ENCODE measurements around the gene TSPAN9. TPM values are rescaled to one million over a fixed set of nuclear protein-coding genes. Genes with fewer than 3 reads are reported as not detected.

Gene TSPAN9
- polyA plus RNA-seq, 2 of the 4 experiments (the other 2 are of a cell fraction), result 12.4 to 16.1 TPM

DNA sequence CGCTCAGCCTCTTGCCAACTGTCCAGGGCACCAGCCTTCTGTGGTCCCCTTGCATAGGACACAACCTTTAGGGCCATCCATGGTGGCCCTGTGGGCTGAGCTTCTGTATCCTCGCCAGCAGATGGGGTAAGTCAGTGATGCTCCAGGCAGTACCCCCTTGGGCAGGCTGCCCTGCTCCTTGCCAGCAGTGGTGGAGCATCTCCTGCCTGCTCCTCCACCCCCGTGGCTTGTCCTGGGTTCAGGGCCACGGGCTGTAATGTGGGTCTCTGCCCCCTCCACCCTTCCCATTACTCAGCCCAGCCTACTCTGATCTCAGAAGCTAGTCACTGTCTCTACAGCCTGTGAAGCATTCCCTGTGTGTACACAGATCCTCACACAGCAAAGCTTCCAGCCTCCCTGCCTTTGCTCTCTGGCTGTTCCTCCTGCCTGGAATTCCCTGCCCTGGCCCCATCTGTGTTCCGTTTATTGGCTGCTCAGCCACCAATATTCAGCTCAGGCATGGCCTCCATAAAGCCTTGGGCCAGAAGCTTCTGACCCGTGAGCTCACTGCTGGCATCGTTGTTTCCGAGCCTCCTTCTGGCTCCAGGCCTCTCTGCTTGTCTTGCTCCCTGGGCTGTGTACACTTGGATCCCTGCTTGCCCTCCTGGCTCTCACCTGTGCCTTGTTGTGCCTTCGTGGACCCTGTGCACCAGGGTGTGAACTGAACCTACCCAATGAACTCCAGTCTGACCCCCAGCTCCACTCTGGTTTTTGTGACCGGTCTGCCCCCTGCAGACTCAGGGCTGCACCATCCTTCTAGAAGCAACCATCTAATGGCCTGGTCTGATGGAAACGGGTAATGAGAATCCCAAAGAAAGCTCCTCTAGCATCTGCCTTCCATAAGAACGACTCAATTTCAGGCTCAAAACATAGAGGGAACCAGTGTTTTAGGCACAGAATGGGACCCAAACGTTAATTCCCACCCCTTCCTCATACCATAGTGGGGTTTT lies 236.8 kb downstream of the TSPAN9 start:
- Histone ChIP-seq H3K4me3 (no peak overlapping the region), H3K4me2 (no peak overlapping the region), H3K9me3 (no peaks in the 10 kb centered on the region), H3K4me1 (no peaks in the 10 kb centered on the region), H3K27ac (no peak overlapping the region)
- DNase-seq (ENCODE audit: low read depth in 1 of 2, low spot score in 1 of 2) (peak; percentile 52 to 55), FAIRE-seq (no peak), ATAC-seq (peak; percentile 79 to 92)
- ChIA-PET CTCF (interaction anchor here (0.6 to 11.2 kb wide), 21 partner anchors 10 to 963 kb away, joined by 3 to 147 read pairs (median 4); no protein-coding TSS in a partner anchor), POLR2A (interaction anchor here (1.0 kb wide), 1 partner anchor 14 kb away, joined by 3 read pairs; no protein-coding TSS in a partner anchor)
- 32% methylated on average over 12 of the region's 13 CpGs for WGBS (ENCODE audit: missing lambda C conversion rate)
- TF ChIP-seq EP300 (IDR thresholded peaks at IDR 0.05) (no peak), FOSB (CRISPR knock-in tag; IDR thresholded peaks at IDR 0.05) (no peak), SMC3 (IDR thresholded peaks at IDR 0.05) (peak; percentile 41; the same call in 1 of the 3 replicates), MAFK (IDR thresholded peaks at IDR 0.05; ENCODE audit: partially characterized antibody) (no peak), RAD21 (conservative IDR thresholded peaks at IDR 0.05 in 1 of 2, IDR thresholded peaks at IDR 0.05 in 1 of 2) (peak; percentile 31 to 52; a peak in 4 of 5 replicates), CHD2 (IDR thresholded peaks at IDR 0.05; ENCODE audit: low read length, partially characterized antibody) (no peak), ZSCAN20 (CRISPR knock-in tag; IDR thresholded peaks at IDR 0.05) (no peak), HEYL (CRISPR knock-in tag; IDR thresholded peaks at IDR 0.05) (no peak)
- TF ChIP-seq, protein P1, sequence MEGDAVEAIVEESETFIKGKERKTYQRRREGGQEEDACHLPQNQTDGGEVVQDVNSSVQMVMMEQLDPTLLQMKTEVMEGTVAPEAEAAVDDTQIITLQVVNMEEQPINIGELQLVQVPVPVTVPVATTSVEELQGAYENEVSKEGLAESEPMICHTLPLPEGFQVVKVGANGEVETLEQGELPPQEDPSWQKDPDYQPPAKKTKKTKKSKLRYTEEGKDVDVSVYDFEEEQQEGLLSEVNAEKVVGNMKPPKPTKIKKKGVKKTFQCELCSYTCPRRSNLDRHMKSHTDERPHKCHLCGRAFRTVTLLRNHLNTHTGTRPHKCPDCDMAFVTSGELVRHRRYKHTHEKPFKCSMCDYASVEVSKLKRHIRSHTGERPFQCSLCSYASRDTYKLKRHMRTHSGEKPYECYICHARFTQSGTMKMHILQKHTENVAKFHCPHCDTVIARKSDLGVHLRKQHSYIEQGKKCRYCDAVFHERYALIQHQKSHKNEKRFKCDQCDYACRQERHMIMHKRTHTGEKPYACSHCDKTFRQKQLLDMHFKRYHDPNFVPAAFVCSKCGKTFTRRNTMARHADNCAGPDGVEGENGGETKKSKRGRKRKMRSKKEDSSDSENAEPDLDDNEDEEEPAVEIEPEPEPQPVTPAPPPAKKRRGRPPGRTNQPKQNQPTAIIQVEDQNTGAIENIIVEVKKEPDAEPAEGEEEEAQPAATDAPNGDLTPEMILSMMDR (IDR thresholded peaks at IDR 0.05), result peak; percentile 35; the same call in 2 of the 3 replicates
- TF ChIP-seq, protein P2, sequence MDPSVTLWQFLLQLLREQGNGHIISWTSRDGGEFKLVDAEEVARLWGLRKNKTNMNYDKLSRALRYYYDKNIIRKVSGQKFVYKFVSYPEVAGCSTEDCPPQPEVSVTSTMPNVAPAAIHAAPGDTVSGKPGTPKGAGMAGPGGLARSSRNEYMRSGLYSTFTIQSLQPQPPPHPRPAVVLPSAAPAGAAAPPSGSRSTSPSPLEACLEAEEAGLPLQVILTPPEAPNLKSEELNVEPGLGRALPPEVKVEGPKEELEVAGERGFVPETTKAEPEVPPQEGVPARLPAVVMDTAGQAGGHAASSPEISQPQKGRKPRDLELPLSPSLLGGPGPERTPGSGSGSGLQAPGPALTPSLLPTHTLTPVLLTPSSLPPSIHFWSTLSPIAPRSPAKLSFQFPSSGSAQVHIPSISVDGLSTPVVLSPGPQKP (IDR thresholded peaks at IDR 0.05; ENCODE audit: low read depth, low read length), result no peak

DNA sequence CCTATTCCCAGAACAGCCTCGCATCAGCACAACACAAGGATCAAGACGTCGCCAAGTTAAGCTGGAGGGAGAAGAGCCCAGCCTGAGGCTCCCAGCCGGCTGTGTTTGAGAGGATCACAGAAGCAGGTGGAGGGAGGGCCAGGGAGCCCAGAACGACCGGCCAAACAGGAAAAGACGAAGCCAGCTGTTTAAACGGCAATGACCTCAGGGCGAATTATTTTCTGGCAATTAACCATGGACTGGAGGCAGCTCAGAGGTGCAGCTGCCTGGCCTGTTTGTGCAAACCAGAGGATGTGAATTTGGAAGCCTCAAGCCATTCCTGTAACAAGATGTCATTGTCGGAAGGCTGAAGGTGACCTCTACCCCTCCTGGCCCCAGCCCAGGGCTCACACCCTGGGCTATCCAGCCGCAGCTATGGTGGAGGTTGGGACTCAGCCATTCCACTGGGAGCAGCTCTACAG lies 238.1 kb downstream of the TSPAN9 start:
- no peak for DNase-seq (ENCODE audit: low read depth in 1 of 2, low spot score in 1 of 2)
- ChIA-PET POLR2A (no interaction called here), CTCF (interaction anchor here (1.0 to 11.2 kb wide), 8 partner anchors 16 to 962 kb away, joined by 3 to 147 read pairs (median 7); no protein-coding TSS in a partner anchor)
- FAIRE-seq, result no peak
- no peak for ATAC-seq
- 60% methylated on average over 11 of the region's 11 CpGs for WGBS (ENCODE audit: missing lambda C conversion rate)
- Histone ChIP-seq H3K4me3 (no peak overlapping the region), H3K27ac (no peak overlapping the region), H3K9me3 (no peaks in the 10 kb centered on the region), H3K4me1 (no peaks in the 10 kb centered on the region), H3K4me2 (no peak overlapping the region)
- TF ChIP-seq HOXA7 (CRISPR knock-in tag; IDR thresholded peaks at IDR 0.05), result no peak
- no peak for TF ChIP-seq MAFK (IDR thresholded peaks at IDR 0.05; ENCODE audit: partially characterized antibody)
- no peak for TF ChIP-seq GATA3 (IDR thresholded peaks at IDR 0.05; ENCODE audit: borderline replicate concordance)
- TF ChIP-seq NPAS2 (CRISPR knock-in tag; IDR thresholded peaks at IDR 0.05; ENCODE audit: borderline replicate concordance), result no peak
- no peak for TF ChIP-seq CBX8 (IDR thresholded peaks at IDR 0.05)
- TF ChIP-seq ZC3H11A (IDR thresholded peaks at IDR 0.05), result no peak
- no peak for TF ChIP-seq MAZ (IDR thresholded peaks at IDR 0.05; ENCODE audit: borderline replicate concordance, low read depth, low read length)
- no peak for TF ChIP-seq JUNB (IDR thresholded peaks at IDR 0.05)
- no peak for TF ChIP-seq TFCP2L1 (CRISPR knock-in tag; IDR thresholded peaks at IDR 0.05)
- TF ChIP-seq HOXB5 (CRISPR knock-in tag; IDR thresholded peaks at IDR 0.05), result no peak
- no peak for TF ChIP-seq CBX2 (IDR thresholded peaks at IDR 0.05; ENCODE audit: borderline replicate concordance, low read depth)
- TF ChIP-seq POLR2A (IDR thresholded peaks at IDR 0.05; ENCODE audit: low read length), result no peak
- TF ChIP-seq FOXS1 (CRISPR knock-in tag; IDR thresholded peaks at IDR 0.05), result no peak
- TF ChIP-seq, protein P3, sequence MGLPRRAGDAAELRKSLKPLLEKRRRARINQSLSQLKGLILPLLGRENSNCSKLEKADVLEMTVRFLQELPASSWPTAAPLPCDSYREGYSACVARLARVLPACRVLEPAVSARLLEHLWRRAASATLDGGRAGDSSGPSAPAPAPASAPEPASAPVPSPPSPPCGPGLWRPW (IDR thresholded peaks at IDR 0.05), result no peak
- TF ChIP-seq SREBF2 (IDR thresholded peaks at IDR 0.05), result no peak
- TF ChIP-seq, protein P4, sequence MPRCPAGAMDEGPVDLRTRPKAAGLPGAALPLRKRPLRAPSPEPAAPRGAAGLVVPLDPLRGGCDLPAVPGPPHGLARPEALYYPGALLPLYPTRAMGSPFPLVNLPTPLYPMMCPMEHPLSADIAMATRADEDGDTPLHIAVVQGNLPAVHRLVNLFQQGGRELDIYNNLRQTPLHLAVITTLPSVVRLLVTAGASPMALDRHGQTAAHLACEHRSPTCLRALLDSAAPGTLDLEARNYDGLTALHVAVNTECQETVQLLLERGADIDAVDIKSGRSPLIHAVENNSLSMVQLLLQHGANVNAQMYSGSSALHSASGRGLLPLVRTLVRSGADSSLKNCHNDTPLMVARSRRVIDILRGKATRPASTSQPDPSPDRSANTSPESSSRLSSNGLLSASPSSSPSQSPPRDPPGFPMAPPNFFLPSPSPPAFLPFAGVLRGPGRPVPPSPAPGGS (IDR thresholded peaks at IDR 0.05), result no peak
